Measurements from ENCODE around the gene RITA1. TPM values are rescaled to one million over a fixed set of nuclear protein-coding genes. Genes with fewer than 3 reads are reported as not detected.

RITA1 gene
- total and polyA plus RNA-seq, 2 donors (not counting 3 experiments of a cell fraction or from before 2014, with no cell fraction given), result 20.7 to 21.3 TPM

- TF ChIP-seq JUN (IDR thresholded peaks at IDR 0.05; ENCODE audit: borderline replicate concordance, insufficient read depth, insufficient read length, low read depth) (no peak), MAX (IDR thresholded peaks at IDR 0.05; ENCODE audit: insufficient read depth, insufficient read length) (no peak), POLR2AphosphoS5 (IDR thresholded peaks at IDR 0.05; ENCODE audit: insufficient read depth, low read depth, low read length) (no peak), POLR2A (IDR thresholded peaks at IDR 0.05; ENCODE audit: low read depth, low read length) (no peak)
- CTCF ChIA-PET, result interaction anchor here (2.1 kb wide), 1 partner anchor 166 kb away, joined by 6 read pairs; no protein-coding TSS in a partner anchor
- H3K4me1 ChIP-seq (ENCODE audit: control insufficient read depth, extremely low read depth, insufficient read depth, low read length), result no peaks in the 10 kb centered on the region
- no peaks in the 10 kb centered on the region for H3K9me1 ChIP-seq (replicated peaks; ENCODE audit: control insufficient read depth, extremely low read depth, insufficient read depth, low read length)
- H4K20me1 ChIP-seq (replicated peaks; ENCODE audit: control insufficient read depth, extremely low read depth, insufficient read depth, low read length), result no peaks in the 10 kb centered on the region
- H3K79me2 ChIP-seq (ENCODE audit: control insufficient read depth, insufficient read depth, low read length), result no peaks in the 10 kb centered on the region
- no peak overlapping the region for H3K9ac ChIP-seq (replicated peaks; ENCODE audit: extremely low read depth, insufficient read depth, low read length)
- dilution Hi-C loops (cut with MboI; ENCODE audit: extremely low pct_ligation_motif_present, low sequenced_read_pairs), result no loop called here
- H3K27ac ChIP-seq (ENCODE audit: insufficient read depth, low read depth, low read length), result no peak overlapping the region
- FAIRE-seq, result no peak
- H3K4me3 ChIP-seq (replicated peaks in 1 of 3; ENCODE audit: insufficient read depth in 1 of 3, low read depth in 1 of 3, low read length in 3 of 3), result no peak overlapping the region
- no peak for DNase-seq (ENCODE audit: low read depth, low spot score)
- peaks cover 4 to 9% of the 10 kb centered on the region in 2 experiments for H3K27me3 ChIP-seq (ENCODE audit: control insufficient read depth in 2 of 2, insufficient read depth in 2 of 2, low read length in 2 of 2)
- no peak overlapping the region for H3K4me2 ChIP-seq (ENCODE audit: insufficient read depth, low read length)
- H2AFZ ChIP-seq (ENCODE audit: low read depth, low read length), result no peak overlapping the region
- intact Hi-C loops (cut with micrococcal nuclease), result no loop called here
- POLR2A ChIA-PET, result no interaction called here
- BruUV-seq (replicated peaks), result TSS peak; percentile 96
- H3K9me3 ChIP-seq (replicated peaks; ENCODE audit: control insufficient read depth, insufficient read depth, low read length), result no peaks in the 10 kb centered on the region
- H3K36me3 ChIP-seq (ENCODE audit: control insufficient read depth in 2 of 2, extremely low read depth in 1 of 2, insufficient read depth in 2 of 2, low read length in 2 of 2), result peaks cover 7 to 36% of the 10 kb centered on the region in 2 experiments
Measured at GRCh38 chr12:113158439-113159203, 26.9 kb upstream of the RITA1 start.

- Histone ChIP-seq H4K20me1 (replicated peaks; ENCODE audit: control insufficient read depth, extremely low read depth, insufficient read depth, low read length) (no peaks in the 10 kb centered on the region), H3K9me3 (replicated peaks; ENCODE audit: control insufficient read depth, insufficient read depth, low read length) (no peaks in the 10 kb centered on the region), H3K79me2 (ENCODE audit: control insufficient read depth, insufficient read depth, low read length) (no peaks in the 10 kb centered on the region), H3K27ac (ENCODE audit: insufficient read depth, low read depth, low read length) (no peak overlapping the region), H3K4me1 (ENCODE audit: control insufficient read depth, extremely low read depth, insufficient read depth, low read length) (no peaks in the 10 kb centered on the region), H2AFZ (ENCODE audit: low read depth, low read length) (no peak overlapping the region), H3K9me1 (replicated peaks; ENCODE audit: control insufficient read depth, extremely low read depth, insufficient read depth, low read length) (no peaks in the 10 kb centered on the region), H3K36me3 (ENCODE audit: control insufficient read depth in 2 of 2, extremely low read depth in 1 of 2, insufficient read depth in 2 of 2, low read length in 2 of 2) (peaks cover 11 to 39% of the 10 kb centered on the region in 2 experiments), H3K9ac (replicated peaks; ENCODE audit: extremely low read depth, insufficient read depth, low read length) (no peak overlapping the region), H3K27me3 (ENCODE audit: control insufficient read depth in 2 of 2, insufficient read depth in 2 of 2, low read length in 2 of 2) (peaks cover 0 to 3% of the 10 kb centered on the region in 2 experiments), H3K4me2 (ENCODE audit: insufficient read depth, low read length) (no peak overlapping the region), H3K4me3 (replicated peaks in 1 of 3; ENCODE audit: insufficient read depth in 1 of 3, low read depth in 1 of 3, low read length in 3 of 3) (no peak overlapping the region)
- no peak for DNase-seq (ENCODE audit: low read depth, low spot score)
- CTCF ChIA-PET, result no interaction called here
- intact Hi-C loops (cut with micrococcal nuclease), result no loop called here
- dilution Hi-C loops (cut with MboI; ENCODE audit: extremely low pct_ligation_motif_present, low sequenced_read_pairs), result no loop called here
- no peak for TF ChIP-seq POLR2AphosphoS5 (IDR thresholded peaks at IDR 0.05; ENCODE audit: insufficient read depth, low read depth, low read length)
- TF ChIP-seq POLR2A (IDR thresholded peaks at IDR 0.05; ENCODE audit: low read depth, low read length), result no peak
- TF ChIP-seq GATA2 (IDR thresholded peaks at IDR 0.05; ENCODE audit: insufficient read depth, insufficient read length, low read depth, low read length), result no peak
- no peak for TF ChIP-seq FOS (IDR thresholded peaks at IDR 0.05; ENCODE audit: borderline replicate concordance, insufficient read depth, low read length)
- no peak for TF ChIP-seq MAX (IDR thresholded peaks at IDR 0.05; ENCODE audit: insufficient read depth, insufficient read length)
- TF ChIP-seq EZH2 (IDR thresholded peaks at IDR 0.05; ENCODE audit: borderline replicate concordance, low read depth, low read length, severe bottlenecking), result no peak
- TF ChIP-seq CTCF (IDR thresholded peaks at IDR 0.05; ENCODE audit: extremely low read depth in 1 of 2, insufficient read depth in 1 of 2, low read depth in 1 of 2, low read length in 2 of 2), result no peak
- no peak for TF ChIP-seq MYC (IDR thresholded peaks at IDR 0.05; ENCODE audit: low read depth, low read length)
- POLR2A ChIA-PET, result no interaction called here
- FAIRE-seq, result no peak
- BruUV-seq (replicated peaks), result no TSS peak
Measured at GRCh38 chr12:113159937-113160336, 25.6 kb upstream of the RITA1 start.
